ENCODE data around the gene CSMD2.

- TF ChIP-seq CTCF (conservative IDR thresholded peaks at IDR 0.05; ENCODE audit: low read length) (no peak), EZH2phosphoT487 (IDR thresholded peaks at IDR 0.05; ENCODE audit: borderline replicate concordance) (no peak)
Measured at GRCh38 chr1:33623811-33624210, 541.2 kb downstream of the CSMD2 start.
